ENCODE results near the gene TMEM147.

GRCh38 chr19:35556846-35557538, 11.6 kb downstream of the TMEM147 start:
- TF ChIP-seq FOXK2 (IDR thresholded peaks at IDR 0.05) (no peak), FOXA1 (IDR thresholded peaks at IDR 0.05) (no peak), ZNF384 (IDR thresholded peaks at IDR 0.05) (no peak), ELF4 (IDR thresholded peaks at IDR 0.05) (no peak), SP1 (IDR thresholded peaks at IDR 0.05) (no peak), HDGF (IDR thresholded peaks at IDR 0.05; ENCODE audit: borderline replicate concordance) (no peak)
